ENCODE results near the gene TPMT. TPM values are rescaled to one million over a fixed set of nuclear protein-coding genes. Genes with fewer than 3 reads are reported as not detected.

Gene TPMT
- total and polyA plus RNA-seq, 12 donors = 13.3 to 87.2 (median 20.1) TPM

GRCh38 chr6:18147616-18148015 lies 7.3 kb downstream of the TPMT start:
- TF ChIP-seq CTCF (IDR thresholded peaks at IDR 0.05) = no peak
- no peak for TF ChIP-seq POLR2A (IDR thresholded peaks at IDR 0.05)
- intact Hi-C loops (cut with DNase I) = no loop called here
- no peak for DNase-seq
- peaks cover 0 to under 1% of the 10 kb centered on the region in 2 donors for H3K36me3 ChIP-seq (replicated peaks in 1 of 2)
- H3K4me3 ChIP-seq = no peak overlapping the region
- WGBS, 4 donors = 96 to 100% (median 97%) methylated on average over 2 of the region's 2 CpGs
- no peaks in the 10 kb centered on the region for H3K27me3 ChIP-seq
- H3K4me1 ChIP-seq (replicated peaks in 1 of 2) = peaks cover under 1 to 3% of the 10 kb centered on the region in 2 donors
- H3K9me3 ChIP-seq (replicated peaks in 1 of 3) = no peaks in the 10 kb centered on the region
- H3K27ac ChIP-seq = peak overlapping the region in 1 of 5 donors; percentile 52

GRCh38 chr6:18147160-18147559 lies 7.7 kb downstream of the TPMT start:
- Histone ChIP-seq H3K4me1 (replicated peaks in 1 of 2) (no peaks in the 10 kb centered on the region), H3K36me3 (replicated peaks in 1 of 2) (peaks cover 0 to 5% of the 10 kb centered on the region in 2 donors), H3K4me3 (no peak overlapping the region), H3K27me3 (no peaks in the 10 kb centered on the region), H3K27ac (peak overlapping the region in 1 of 5 donors; percentile 52), H3K9me3 (replicated peaks in 1 of 3) (no peaks in the 10 kb centered on the region)
- DNase-seq = peak in 2 of 7 donors; percentile 20 to 23
- WGBS, 4 donors = 48 to 70% (median 54%) methylated on average over 2 of the region's 2 CpGs
- intact Hi-C loops (cut with DNase I) = no loop called here
- TF ChIP-seq CTCF (IDR thresholded peaks at IDR 0.05) (no peak), POLR2A (IDR thresholded peaks at IDR 0.05) (no peak)

- H3K9me3 ChIP-seq (replicated peaks in 1 of 3) = no peaks in the 10 kb centered on the region
- no peaks in the 10 kb centered on the region for H3K27me3 ChIP-seq
- whole genome bisulfite sequencing, 4 donors = 92 to 100% (median 94%) methylated on average over 3 of the region's 3 CpGs
- TF ChIP-seq CTCF (IDR thresholded peaks at IDR 0.05) = no peak
- TF ChIP-seq POLR2A (IDR thresholded peaks at IDR 0.05) = no peak
- no peak overlapping the region for H3K27ac ChIP-seq
- intact Hi-C loops (cut with DNase I) = no loop called here
- H3K4me1 ChIP-seq (replicated peaks in 1 of 2) = no peaks in the 10 kb centered on the region
- no peak for DNase-seq
- H3K36me3 ChIP-seq (replicated peaks in 1 of 2) = peaks cover 0 to 32% of the 10 kb centered on the region in 2 donors
- no peak overlapping the region for H3K4me3 ChIP-seq
Measured at GRCh38 chr6:18142591-18142861, 12.4 kb downstream of the TPMT start.

- Histone ChIP-seq H3K9me3 (replicated peaks in 1 of 3) (no peaks in the 10 kb centered on the region), H3K27me3 (no peaks in the 10 kb centered on the region), H3K27ac (no peak overlapping the region), H3K36me3 (replicated peaks in 1 of 2) (peaks cover 0 to 37% of the 10 kb centered on the region in 2 donors), H3K4me1 (replicated peaks in 1 of 2) (no peaks in the 10 kb centered on the region), H3K4me3 (no peak overlapping the region)
- DNase-seq = no peak
- intact Hi-C loops (cut with DNase I) = no loop called here
- 90 to 96% (median 92%) methylated on average over 13 of the region's 13 CpGs for WGBS, 4 donors
- no peak for TF ChIP-seq CTCF (IDR thresholded peaks at IDR 0.05)
Measured at GRCh38 chr6:18141805-18142590, 12.9 kb downstream of the TPMT start.
